HepG2 (cell line): ENCODE results near the gene SH3BP2.

Experiments
- AKNA ChIP-seq: sonication (generic); formaldehyde crosslinking; IDR thresholded peaks from 2 replicates; pipeline ENCODE4 v1.4.0; 2020; ENCODE audit warnings: missing genetic modification reagents, borderline replicate concordance
- ARID2 ChIP-seq: sonication (generic); formaldehyde crosslinking; IDR thresholded peaks from 2 replicates; pipeline ENCODE4 v1.8.1; 2022; ENCODE audit warnings: mild to moderate bottlenecking, missing genetic modification reagents, borderline replicate concordance
- CTCF ChIP-seq: sonication (generic); formaldehyde crosslinking; IDR thresholded peaks from 2 replicates; pipeline ENCODE4 v1.5.0; 2020; ENCODE audit warnings: mild to moderate bottlenecking, missing genetic modification reagents, moderate library complexity
- DR1 ChIP-seq: sonication (generic); formaldehyde crosslinking; IDR thresholded peaks from 2 replicates; pipeline ENCODE4 v1.8.0; 2021; ENCODE audit warnings: mild to moderate bottlenecking, missing genetic modification reagents, inconsistent platforms
- HHEX ChIP-seq: IDR thresholded peaks from 2 replicates; pipeline ENCODE4 v1.6.1; 2016; ENCODE audit warnings: control low read depth
- PHF20 ChIP-seq: sonication (generic); formaldehyde crosslinking; IDR thresholded peaks from 2 replicates; pipeline ENCODE4 v1.5.0; 2020; ENCODE audit warnings: mild to moderate bottlenecking, missing genetic modification reagents
- RAD21 ChIP-seq: fragments of 450-650 bp; formaldehyde crosslinking; IDR thresholded peaks from 2 replicates; pipeline ENCODE4 v1.5.0; 2020; ENCODE audit warnings: mild to moderate bottlenecking
- RAD51 ChIP-seq: fragments of 450-650 bp; IDR thresholded peaks from 2 replicates; pipeline ENCODE4 v1.6.1; 2016; ENCODE audit warnings: borderline replicate concordance
- REST ChIP-seq, 2 experiments: IDR thresholded peaks; 2 replicates each; pipeline ENCODE4 v1.6.1; 2011 to 2012; ENCODE audit warnings: low read length in 2 of 2, borderline replicate concordance in 1 of 2, low read depth in 1 of 2, mild to moderate bottlenecking in 1 of 2, moderate library complexity in 1 of 2
- TAF1 ChIP-seq: sonication (generic); formaldehyde crosslinking; IDR thresholded peaks from 2 replicates; pipeline ENCODE4 v1.4.0; 2020; ENCODE audit warnings: missing genetic modification reagents
- USF2 ChIP-seq, 2 experiments: sonication (generic) in 1 of 2; formaldehyde crosslinking in 1 of 2; IDR thresholded peaks; 2 replicates each; pipeline versions ENCODE4 v1.5.1 to v1.6.1; 2011 to 2020; ENCODE audit warnings: borderline replicate concordance in 1 of 2, low read depth in 1 of 2, low read length in 1 of 2, mild to moderate bottlenecking in 1 of 2, missing genetic modification reagents in 1 of 2, moderate library complexity in 1 of 2
- YY1 ChIP-seq: IDR thresholded peaks from 2 replicates; pipeline ENCODE4 v1.6.1; 2011; ENCODE audit warnings: low read length, low read depth, moderate library complexity, mild to moderate bottlenecking; ENCODE audit not compliant: insufficient read depth, insufficient replicate concordance
- ZNF18 ChIP-seq: sonication (generic); formaldehyde crosslinking; IDR thresholded peaks from 2 replicates; pipeline ENCODE4 v1.8.0; 2022; ENCODE audit warnings: mild to moderate bottlenecking, missing genetic modification reagents; ENCODE audit not compliant: insufficient replicate concordance
- ZNF543 ChIP-seq: sonication (generic); formaldehyde crosslinking; IDR thresholded peaks from 2 replicates; pipeline ENCODE4 v1.4.0; 2020; ENCODE audit warnings: mild to moderate bottlenecking, missing genetic modification reagents

- no peak for TF ChIP-seq RAD51
- no peak for TF ChIP-seq CTCF
- no peak for TF ChIP-seq ZNF543 (CRISPR knock-in tag)
- TF ChIP-seq DR1: no peak
- no peak for TF ChIP-seq YY1
- no peak for TF ChIP-seq PHF20 (CRISPR knock-in tag)
- TF ChIP-seq ARID2 (CRISPR knock-in tag): no peak
- no peak for TF ChIP-seq HHEX (CRISPR knock-in tag)
- TF ChIP-seq ZNF18 (CRISPR knock-in tag): no peak
- TF ChIP-seq TAF1 (CRISPR knock-in tag): no peak
- TF ChIP-seq USF2 (IDR thresholded peaks at IDR 0.05; ENCODE audit: low read depth, low read length): no peak
- TF ChIP-seq USF2 (CRISPR knock-in tag; IDR thresholded peaks at IDR 0.05; ENCODE audit: borderline replicate concordance): no peak
- no peak for TF ChIP-seq REST (IDR thresholded peaks at IDR 0.05; ENCODE audit: borderline replicate concordance in 1 of 2, low read depth in 1 of 2, low read length in 2 of 2)
- TF ChIP-seq AKNA (CRISPR knock-in tag): no peak
- no peak for TF ChIP-seq RAD21 (CRISPR knock-in tag)
Measured at GRCh38 chr4:2831611-2832308, 38.9 kb downstream of the SH3BP2 start.
